NB4 (cell line): ENCODE measurements around the gene ACSM5.

ENCODE experiments used
- DNase-seq: peaks from one replicate; pipeline ENCODE4 v3.0.0; 2010; ENCODE audit warnings: low read depth
- H3K4me3 ChIP-seq: one replicate; pipeline ENCODE4 v1.5.1; 2011; ENCODE audit warnings: mild to moderate bottlenecking, low read depth, low read length, moderate library complexity
- MYC ChIP-seq: IDR thresholded peaks from 2 replicates; pipeline ENCODE4 v1.6.1; 2011; ENCODE audit warnings: low read depth, low read length
- POLR2A ChIP-seq: IDR thresholded peaks from 2 replicates; pipeline ENCODE4 v1.6.1; 2011; ENCODE audit warnings: mild to moderate bottlenecking; ENCODE audit not compliant: insufficient read length; ENCODE audit errors: extremely low read depth
- TF ChIP-seq, protein P1 (sequence below): IDR thresholded peaks from 2 replicates; pipeline ENCODE4 v1.6.1; 2011; ENCODE audit warnings: low read depth, low read length
- TF ChIP-seq, protein P2 (sequence below): IDR thresholded peaks from one replicate; pipeline ENCODE4 v1.5.1; 2012; ENCODE audit warnings: low read depth, low read length

ACSM5 gene

DNA sequence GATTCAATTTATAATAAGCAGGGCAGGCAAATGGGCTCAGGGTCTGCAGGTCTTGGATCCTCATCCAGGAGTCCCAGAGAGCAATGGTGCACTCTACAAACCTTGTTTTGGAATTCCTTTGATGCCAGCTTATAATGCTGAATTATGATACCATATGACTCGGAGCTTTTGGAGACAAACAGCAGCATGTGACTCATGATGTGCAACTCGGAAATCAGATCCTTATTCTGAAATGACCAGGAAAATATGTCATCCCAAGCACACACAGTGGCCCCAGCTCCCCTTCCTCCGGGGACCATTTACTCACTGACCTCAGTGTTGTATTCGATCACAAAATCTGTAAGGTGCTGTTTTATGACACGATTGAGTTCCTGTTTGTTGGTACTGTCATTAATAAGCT lies 36.6 kb upstream of the ACSM5 start:
- TF ChIP-seq POLR2A (no peak), MYC (no peak)
- TF ChIP-seq, protein P1, sequence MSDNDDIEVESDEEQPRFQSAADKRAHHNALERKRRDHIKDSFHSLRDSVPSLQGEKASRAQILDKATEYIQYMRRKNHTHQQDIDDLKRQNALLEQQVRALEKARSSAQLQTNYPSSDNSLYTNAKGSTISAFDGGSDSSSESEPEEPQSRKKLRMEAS, result no peak
- TF ChIP-seq, protein P2, sequence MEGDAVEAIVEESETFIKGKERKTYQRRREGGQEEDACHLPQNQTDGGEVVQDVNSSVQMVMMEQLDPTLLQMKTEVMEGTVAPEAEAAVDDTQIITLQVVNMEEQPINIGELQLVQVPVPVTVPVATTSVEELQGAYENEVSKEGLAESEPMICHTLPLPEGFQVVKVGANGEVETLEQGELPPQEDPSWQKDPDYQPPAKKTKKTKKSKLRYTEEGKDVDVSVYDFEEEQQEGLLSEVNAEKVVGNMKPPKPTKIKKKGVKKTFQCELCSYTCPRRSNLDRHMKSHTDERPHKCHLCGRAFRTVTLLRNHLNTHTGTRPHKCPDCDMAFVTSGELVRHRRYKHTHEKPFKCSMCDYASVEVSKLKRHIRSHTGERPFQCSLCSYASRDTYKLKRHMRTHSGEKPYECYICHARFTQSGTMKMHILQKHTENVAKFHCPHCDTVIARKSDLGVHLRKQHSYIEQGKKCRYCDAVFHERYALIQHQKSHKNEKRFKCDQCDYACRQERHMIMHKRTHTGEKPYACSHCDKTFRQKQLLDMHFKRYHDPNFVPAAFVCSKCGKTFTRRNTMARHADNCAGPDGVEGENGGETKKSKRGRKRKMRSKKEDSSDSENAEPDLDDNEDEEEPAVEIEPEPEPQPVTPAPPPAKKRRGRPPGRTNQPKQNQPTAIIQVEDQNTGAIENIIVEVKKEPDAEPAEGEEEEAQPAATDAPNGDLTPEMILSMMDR, result no peak
- no peak overlapping the region for H3K4me3 ChIP-seq
- DNase-seq, result no peak

DNA sequence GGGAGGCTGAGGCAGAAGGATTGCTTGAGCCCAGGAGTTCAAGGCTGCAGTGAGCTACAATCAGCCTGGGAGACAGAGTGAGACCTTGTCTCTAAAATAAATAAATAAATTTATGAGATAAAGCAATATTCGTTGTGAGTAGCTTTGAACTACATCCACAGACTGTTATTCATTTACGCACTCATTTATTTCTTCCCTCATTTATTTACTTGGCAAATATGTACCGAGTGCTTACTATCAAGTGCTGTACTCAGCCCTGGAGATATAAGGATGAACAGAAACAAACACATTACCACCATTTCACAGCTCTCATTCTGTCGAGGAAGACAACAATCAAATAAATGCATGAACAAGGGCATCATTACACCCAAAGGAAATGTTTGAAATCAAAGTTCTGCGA lies 32.2 kb upstream of the ACSM5 start:
- TF ChIP-seq, protein P2, result no peak
- TF ChIP-seq, protein P1, result no peak
- no peak for TF ChIP-seq MYC
- TF ChIP-seq POLR2A, result no peak
- no peak overlapping the region for H3K4me3 ChIP-seq
- no peak for DNase-seq

DNA sequence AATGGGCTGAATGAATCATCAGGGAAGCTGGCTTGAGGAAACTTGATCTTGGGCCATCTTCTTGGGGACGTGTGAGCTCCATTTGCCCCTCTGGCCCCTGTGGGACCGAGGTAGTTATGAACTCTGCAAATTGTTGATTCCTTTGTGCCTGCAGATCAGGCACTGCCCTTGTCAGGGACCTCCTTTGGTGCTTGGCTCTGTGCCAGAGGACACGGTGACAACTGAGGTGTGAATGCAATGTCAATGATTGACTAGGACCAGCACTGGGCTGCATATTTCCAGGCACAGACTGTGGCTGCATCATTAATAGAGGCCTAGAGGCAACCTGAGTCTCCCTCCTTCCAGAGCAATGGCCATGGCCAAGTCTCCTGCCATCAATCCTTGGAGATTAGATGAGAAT lies 28.6 kb upstream of the ACSM5 start:
- no peak overlapping the region for H3K4me3 ChIP-seq
- DNase-seq, result no peak
- TF ChIP-seq POLR2A (no peak), MYC (no peak)
- TF ChIP-seq, protein P2, result no peak
- TF ChIP-seq, protein P1, result no peak

DNA sequence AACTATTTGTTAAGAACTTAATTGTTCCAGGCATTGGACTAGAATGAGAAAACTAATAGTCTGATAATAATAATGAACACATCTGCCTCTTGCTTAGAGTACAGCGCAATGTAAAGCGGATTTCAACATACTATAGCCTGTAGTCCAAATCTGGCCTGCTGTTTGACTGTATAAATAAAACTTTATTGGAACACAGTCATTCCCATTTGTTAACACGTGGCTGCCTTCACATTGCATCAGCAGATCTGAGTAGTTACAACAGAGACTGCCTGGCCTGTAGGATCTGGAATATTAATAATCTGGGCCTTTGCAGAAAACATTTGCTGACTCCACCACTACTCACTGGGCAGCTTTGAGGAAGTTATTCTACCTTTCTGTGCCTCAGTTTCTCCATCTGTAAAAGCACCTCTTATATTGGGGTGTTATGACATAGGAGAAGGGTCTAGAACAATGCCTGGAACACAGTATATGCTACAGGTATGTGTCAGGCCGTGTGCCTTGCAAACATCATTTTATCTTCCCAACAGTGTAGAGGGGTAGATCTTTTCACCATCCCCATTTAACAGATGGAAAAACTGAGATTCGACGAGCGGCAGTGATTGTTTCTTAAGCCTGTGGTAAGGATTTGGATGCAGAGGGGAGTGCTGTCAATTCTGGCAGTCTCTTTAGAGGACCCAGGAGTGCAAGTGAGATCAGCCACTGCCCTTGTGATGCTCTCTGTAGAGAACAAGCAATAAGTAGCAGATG lies 27.0 kb upstream of the ACSM5 start:
- no peak overlapping the region for H3K4me3 ChIP-seq
- DNase-seq, result peak; percentile 16
- TF ChIP-seq, protein P2, result no peak
- TF ChIP-seq POLR2A (no peak), MYC (no peak)
- TF ChIP-seq, protein P1, result no peak

DNA sequence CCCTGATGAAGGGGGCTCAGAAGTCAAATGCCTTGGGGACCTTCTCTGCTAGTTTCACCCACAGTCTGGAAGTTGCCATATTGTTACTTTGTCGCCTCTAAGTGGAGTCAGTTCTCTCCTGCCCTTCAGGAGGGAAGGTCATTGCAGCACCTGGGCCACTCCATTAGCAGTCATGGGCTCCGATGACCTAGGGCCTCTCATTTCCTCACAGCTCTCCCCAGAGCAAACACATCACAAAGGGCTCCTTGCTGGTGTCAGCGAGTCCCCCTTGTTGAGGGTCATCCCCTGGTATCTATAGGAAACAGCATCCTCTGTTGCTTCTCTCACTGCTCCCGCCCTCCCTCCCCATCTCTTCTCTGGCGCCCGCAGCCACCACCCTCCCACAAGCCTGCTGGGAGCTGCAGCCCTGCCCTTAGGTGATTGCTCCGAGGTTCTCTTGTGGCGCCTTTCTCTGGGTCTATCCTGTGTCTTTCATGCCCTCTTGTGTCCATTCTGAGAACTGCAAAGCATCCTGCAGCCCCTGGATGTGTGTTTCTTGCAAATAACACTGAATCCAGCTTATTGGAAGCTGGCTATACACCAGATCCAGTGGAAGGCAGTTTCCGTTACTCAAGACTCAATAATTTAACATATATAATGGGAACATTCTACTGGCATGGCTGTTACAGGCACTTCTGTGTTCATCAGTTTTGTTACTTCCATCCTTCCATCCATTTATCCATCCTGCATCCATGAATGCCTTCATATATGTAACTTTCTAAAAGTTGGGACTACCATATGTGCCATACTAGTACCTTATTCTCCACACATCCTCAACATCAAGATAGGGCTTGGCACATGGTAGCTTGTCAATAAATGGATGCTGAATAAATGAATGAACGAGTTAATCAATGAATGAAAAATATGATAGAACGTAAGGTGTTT lies 26.0 kb upstream of the ACSM5 start:
- peak; percentile 68 for DNase-seq
- no peak for TF ChIP-seq POLR2A
- TF ChIP-seq, protein P2, result peak; percentile 73
- no peak overlapping the region for H3K4me3 ChIP-seq
